HCT116 (cell line): Measurements from ENCODE around the gene LRRC4B. TPM values are rescaled to one million over a fixed set of nuclear protein-coding genes. Genes with fewer than 3 reads are reported as not detected.
"Not testable (repeated sequence)": the region's sequence is repeated elsewhere in the genome, so short reads cannot be mapped to it uniquely, and the experiment has no call there.

Experiments used
- ATAC-seq: fragments of 200-7000 bp; cut with Tn5 transposase; 2 replicates; pipeline ENCODE4 v1.9.1; 2020; ENCODE audit warnings: mild to moderate bottlenecking, moderate library complexity
- BruUV-seq: library from RNA; stranded (reverse); fragments of 400-500 nt; replicated peaks from 2 replicates; lab custom pipeline; 2021; lab: Mats Ljungman, UMichigan
- CTCF ChIA-PET: fragments of 300-600 bp; sonication (Branson Sonifier 250); formaldehyde crosslinking; loops from one replicate; lab custom pipeline; 2021; ENCODE audit warnings: antibody characterized with exemption; lab: Charles Lee
- POLR2A ChIA-PET: fragments of 300-600, 350-600 bp; sonication (Branson Sonifier 250); formaldehyde crosslinking; loops from one replicate; lab custom pipeline; 2021; ENCODE audit warnings: antibody characterized with exemption; lab: Charles Lee
- RAD21 ChIA-PET, 2 experiments: fragments of 300-600 bp; sonication (Branson Sonifier 250); formaldehyde crosslinking; loops; one replicate each; lab custom pipeline; 2023; ENCODE audit warnings: low total read pairs in 2 of 2; ENCODE audit not compliant: uncharacterized antibody in 2 of 2, unreplicated experiment in 2 of 2, low non-redundant PET in 1 of 2; lab: Charles Lee
- DNase-seq: peaks from one replicate; pipeline ENCODE4 v3.0.0-alpha.2; 2010; ENCODE audit warnings: low read depth, low spot score
- H2AFZ ChIP-seq: fragments of 200-600 bp; shearing (Covaris generic), sonication (generic); 2 replicates; pipeline ENCODE4 v1.6.1; 2017; ENCODE audit warnings: low read depth, mixed run types, mixed read lengths, antibody characterized with exemption, low read length; ENCODE audit not compliant: poor library complexity, severe bottlenecking
- H3K27ac ChIP-seq: 2 replicates; pipeline ENCODE4 v1.5.1; 2012; ENCODE audit warnings: low read depth, low read length
- H3K27me3 ChIP-seq: fragments of 200-600 bp; sonication (generic); 2 replicates; pipeline ENCODE4 v1.6.1; 2016; ENCODE audit warnings: mixed run types, low read length, mixed read lengths; ENCODE audit not compliant: insufficient read depth
- H3K36me3 ChIP-seq, 2 experiments: fragments of 200-500 bp in 1 of 2; fragments of 200-600 bp in 1 of 2; sonication (Bioruptor generic) in 1 of 2; sonication (generic) in 1 of 2; 2 replicates each; pipeline versions ENCODE4 v1.5.1 to v1.6.1; 2014 to 2016; ENCODE audit warnings: low read length in 2 of 2, inconsistent platforms in 1 of 2, mixed read lengths in 1 of 2, mixed run types in 1 of 2; ENCODE audit not compliant: insufficient read depth in 2 of 2, control insufficient read depth in 1 of 2
- H3K4me1 ChIP-seq, 2 experiments: fragments of 200-600 bp in 1 of 2; sonication (generic) in 1 of 2; 2 replicates each; pipeline versions ENCODE4 v1.5.1 to v1.6.1; 2012 to 2017; ENCODE audit warnings: low read length in 2 of 2, inconsistent platforms in 1 of 2, mild to moderate bottlenecking in 1 of 2, mixed read lengths in 1 of 2, mixed run types in 1 of 2, moderate library complexity in 1 of 2; ENCODE audit not compliant: insufficient read depth in 2 of 2, control insufficient read depth in 1 of 2
- H3K4me2 ChIP-seq: fragments of 200-600 bp; sonication (generic); 2 replicates; pipeline ENCODE4 v1.6.1; 2017; ENCODE audit warnings: mixed run types, low read length, mixed read lengths
- H3K4me3 ChIP-seq, 2 experiments: fragments of 200-600 bp in 1 of 2; sonication (generic) in 1 of 2; replicated peaks in 1 of 2; 2 replicates each; pipeline ENCODE4 v1.5.1; 2011 to 2016; ENCODE audit warnings: low read length in 2 of 2, control low read depth in 1 of 2, low read depth in 1 of 2, mild to moderate bottlenecking in 1 of 2, mixed read lengths in 1 of 2, mixed run types in 1 of 2
- H3K79me2 ChIP-seq: fragments of 200-600 bp; sonication (generic); 2 replicates; pipeline ENCODE4 v1.6.1; 2017; ENCODE audit warnings: mild to moderate bottlenecking, mixed run types, low read length, moderate library complexity, mixed read lengths; ENCODE audit not compliant: insufficient read depth
- H3K9ac ChIP-seq: fragments of 200-600 bp; sonication (generic); 2 replicates; pipeline ENCODE4 v1.6.1; 2016; ENCODE audit warnings: low read length, mixed read lengths
- H3K9me2 ChIP-seq: fragments of 200-600 bp; sonication (generic), shearing (Covaris generic); 2 replicates; pipeline ENCODE4 v1.6.1; 2017; ENCODE audit warnings: mixed run types, mild to moderate bottlenecking, moderate library complexity; ENCODE audit not compliant: insufficient read depth
- H3K9me3 ChIP-seq, 2 experiments: fragments of 200-500 bp in 1 of 2; fragments of 200-600 bp in 1 of 2; sonication (Bioruptor generic) in 1 of 2; sonication (generic) in 1 of 2; 2 replicates each; pipeline ENCODE4 v1.6.1; 2014 to 2017; ENCODE audit warnings: low read length in 2 of 2, mixed read lengths in 2 of 2, inconsistent platforms in 1 of 2, low read depth in 1 of 2, mild to moderate bottlenecking in 1 of 2, mixed run types in 1 of 2, moderate library complexity in 1 of 2; ENCODE audit not compliant: control insufficient read depth in 1 of 2, insufficient read depth in 1 of 2
- H4K20me1 ChIP-seq: fragments of 200-600 bp; sonication (generic), shearing (Covaris generic); 2 replicates; pipeline ENCODE4 v1.6.1; 2017; ENCODE audit warnings: mixed run types, mild to moderate bottlenecking, moderate library complexity; ENCODE audit not compliant: insufficient read depth
- CTCF ChIP-seq, 3 experiments: fragments of 200-600 bp in 1 of 3; sonication (generic) in 1 of 3; IDR thresholded peaks in 2 of 3; conservative IDR thresholded peaks in 1 of 3; 2 replicates each; pipeline ENCODE4 v1.5.1; 2012 to 2017; ENCODE audit warnings: low read depth in 2 of 3, low read length in 2 of 3, antibody characterized with exemption in 1 of 3, borderline replicate concordance in 1 of 3, control low read depth in 1 of 3, mild to moderate bottlenecking in 1 of 3, mixed read lengths in 1 of 3, mixed run types in 1 of 3, moderate library complexity in 1 of 3; ENCODE audit not compliant: insufficient read depth in 1 of 3
- ELF1 ChIP-seq: IDR thresholded peaks from 2 replicates; pipeline ENCODE4 v1.6.1; 2012; ENCODE audit warnings: low read depth, borderline replicate concordance
- RAD21 ChIP-seq: IDR thresholded peaks from 2 replicates; pipeline ENCODE4 v1.6.1; 2012; ENCODE audit warnings: low read depth, mild to moderate bottlenecking
- REST ChIP-seq: IDR thresholded peaks from 2 replicates; pipeline ENCODE4 v1.6.1; 2012; ENCODE audit warnings: low read depth
- ZFX ChIP-seq: fragments of 450-650 bp; IDR thresholded peaks from 2 replicates; pipeline ENCODE4 v1.6.1; 2017
- intact Hi-C: fragments of 100-400 bp; cut with micrococcal nuclease; formaldehyde crosslinking; loops from 2 replicates; pipeline ENCODE4 v1.10.0; 2022
- total RNA-seq: library from RNA; stranded (reverse); gene quantifications from one replicate; pipeline ENCODE4 v1.2.1, GENCODE V29; 2021; ENCODE audit not compliant: unreplicated experiment

LRRC4B gene
- total RNA-seq, 1 experiment from 2014 or later = 0.89 TPM

GRCh38 chr19:50607388-50607787 lies 39.2 kb upstream of the LRRC4B start (continued):
- no peak for TF ChIP-seq ZFX
- TF ChIP-seq RAD21 = no peak
- no peak for TF ChIP-seq REST
- no peak for TF ChIP-seq ELF1

- not testable (repeated sequence) for H3K4me1 ChIP-seq, H3K9me3 ChIP-seq, H3K4me2 ChIP-seq, BruUV-seq, H3K36me3 ChIP-seq, H3K27me3 ChIP-seq
- peak in 1 of 3 experiments; percentile 38; a peak in 2 of 6 replicates for TF ChIP-seq CTCF (IDR thresholded peaks at IDR 0.05 in 2 of 3, conservative IDR thresholded peaks at IDR 0.05 in 1 of 3; ENCODE audit: borderline replicate concordance in 1 of 3, insufficient read depth in 1 of 3, low read depth in 2 of 3, low read length in 2 of 3)
- TF ChIP-seq, all 23 proteins: peak for 1; not testable (repeated sequence) for 22
- H3K79me2 ChIP-seq, H2AFZ ChIP-seq, RAD21 ChIA-PET, POLR2A ChIA-PET, H3K9ac ChIP-seq, intact Hi-C loops, H3K4me3 ChIP-seq, H3K27ac ChIP-seq, H4K20me1 ChIP-seq, H3K9me2 ChIP-seq, CTCF ChIA-PET: not testable (repeated sequence)
- peak; percentile 63 for DNase-seq
- peak; percentile 90 for ATAC-seq
Observed at GRCh38 chr19:50606059-50606836, 38.0 kb upstream of the LRRC4B start.

GRCh38 chr19:50604264-50605073 lies 36.2 kb upstream of the LRRC4B start:
- H3K27me3 ChIP-seq, intact Hi-C loops, H3K4me1 ChIP-seq, H3K36me3 ChIP-seq, H3K9me3 ChIP-seq, BruUV-seq, H2AFZ ChIP-seq, H3K9me2 ChIP-seq, CTCF ChIA-PET, H3K9ac ChIP-seq, H4K20me1 ChIP-seq, RAD21 ChIA-PET, POLR2A ChIA-PET, H3K27ac ChIP-seq, H3K79me2 ChIP-seq, DNase-seq, H3K4me2 ChIP-seq, H3K4me3 ChIP-seq: not testable (repeated sequence)
- peak; percentile 71 for ATAC-seq
